Naive thymus-derived CD8-positive, alpha-beta T cell (primary cell): ENCODE measurements around the gene AP3B1. TPM values are rescaled to one million over a fixed set of nuclear protein-coding genes. Genes with fewer than 3 reads are reported as not detected.
"Not testable (repeated sequence)": the region's sequence is repeated elsewhere in the genome, so short reads cannot be mapped to it uniquely, and the experiment has no call there.

Experiments
- ATAC-seq, 2 donors: fragments of 150-1000 bp; cut with Tn5 transposase in 1 of 2; sonication (Bioruptor Pico), chemical (Tn5 transposase) in 1 of 2; 1 replicate in 1 of 2; 2 replicates in 1 of 2; pipeline ENCODE4 v1.10.0; 2021; ENCODE audit warnings: mild to moderate bottlenecking in 2 of 2, moderate library complexity in 2 of 2
- POLR2A ChIA-PET: fragments of 350-600 bp; sonication (Branson Sonifier 250); formaldehyde crosslinking; loops from one replicate; lab custom pipeline; 2021; ENCODE audit warnings: antibody characterized with exemption; lab: Charles Lee
- DNase-seq, 10 donors: peaks; one replicate each; pipeline versions ENCODE4 v3.0.0 to v3.0.0-alpha.2; 2020 to 2022
- H3K27ac Mint-ChIP-seq, 10 donors: one replicate each; pipeline ENCODE4 v1.8.0; 2020 to 2022; ENCODE audit warnings: mild to moderate bottlenecking in 10 of 10, mixed read lengths in 10 of 10, moderate library complexity in 4 of 10, inconsistent platforms in 1 of 10
- H3K27me3 Mint-ChIP-seq, 5 donors: one replicate each; pipeline ENCODE4 v1.8.0; 2021 to 2022; ENCODE audit warnings: mixed read lengths in 5 of 5
- H3K36me3 Mint-ChIP-seq, 3 donors: one replicate each; pipeline ENCODE4 v1.8.0; 2020 to 2022; ENCODE audit warnings: mixed read lengths in 3 of 3, mild to moderate bottlenecking in 2 of 3, inconsistent platforms in 1 of 3
- H3K4me1 Mint-ChIP-seq, 4 donors: one replicate each; pipeline ENCODE4 v1.8.0; 2021 to 2022; ENCODE audit warnings: mixed read lengths in 4 of 4
- H3K4me3 Mint-ChIP-seq, 10 donors: one replicate each; pipeline ENCODE4 v1.8.0; 2020 to 2022; ENCODE audit warnings: mild to moderate bottlenecking in 10 of 10, mixed read lengths in 10 of 10, moderate library complexity in 6 of 10, inconsistent platforms in 1 of 10
- H3K9me3 Mint-ChIP-seq, 9 donors: one replicate each; pipeline ENCODE4 v1.8.0; 2020 to 2022; ENCODE audit warnings: mixed read lengths in 9 of 9, mild to moderate bottlenecking in 3 of 9, inconsistent platforms in 1 of 9, moderate library complexity in 1 of 9
- polyA plus RNA-seq, 3 donors: library from polyadenylated mRNA; unstranded; fragments of 300-500 nt; fragmentation: Illumina TruSeq; gene quantifications; one replicate each; pipeline ENCODE4 v1.2.3, GENCODE V29; 2021
- total RNA-seq, 8 experiments: library from RNA in 2 of 8; stranded (reverse) in 2 of 8; gene quantifications; one replicate each; pipeline ENCODE4 v1.2.3 and lab custom pipeline; 2021 to 2026

Gene AP3B1
- total and polyA plus RNA-seq, 5 experiments from 2014 or later, result 19.8 to 36.4 (median 26.2) TPM

- peaks cover 29 to 68% (median 55%) of the 10 kb centered on the region in 3 donors for H3K36me3 Mint-ChIP-seq
- POLR2A ChIA-PET, DNase-seq, H3K4me3 Mint-ChIP-seq, H3K27me3 Mint-ChIP-seq, H3K27ac Mint-ChIP-seq, H3K4me1 Mint-ChIP-seq, ATAC-seq: not testable (repeated sequence)
- H3K9me3 Mint-ChIP-seq, result peaks cover 4 to 55% (median 26%) of the 10 kb centered on the region in 9 donors
These were observed 223.8 kb downstream of the AP3B1 start for GRCh38 chr5:78070691-78071090.

- H3K4me1 Mint-ChIP-seq, DNase-seq, H3K4me3 Mint-ChIP-seq, ATAC-seq, H3K27ac Mint-ChIP-seq, H3K27me3 Mint-ChIP-seq: not testable (repeated sequence)
- Mint-ChIP-seq H3K9me3 (peaks cover 4 to 55% (median 26%) of the 10 kb centered on the region in 9 donors), H3K36me3 (peaks cover 25 to 60% (median 55%) of the 10 kb centered on the region in 3 donors)
- POLR2A ChIA-PET, result interaction anchor here (0.6 kb wide), 1 partner anchor 214 kb away, joined by 3 read pairs; no protein-coding TSS in a partner anchor
These were observed 226.9 kb downstream of the AP3B1 start for GRCh38 chr5:78067581-78067980.

GRCh38 chr5:78066722-78067121, 227.8 kb downstream of the AP3B1 start:
- Mint-ChIP-seq H3K36me3 (peaks cover 25 to 53% (median 49%) of the 10 kb centered on the region in 3 donors), H3K9me3 (peaks cover 3 to 49% (median 26%) of the 10 kb centered on the region in 9 donors)
- H3K27ac Mint-ChIP-seq, H3K4me1 Mint-ChIP-seq, H3K4me3 Mint-ChIP-seq, POLR2A ChIA-PET, ATAC-seq, H3K27me3 Mint-ChIP-seq, DNase-seq: not testable (repeated sequence)

GRCh38 chr5:78065663-78066062, 228.8 kb downstream of the AP3B1 start:
- H3K4me1 Mint-ChIP-seq, result peaks cover 0 to 5% (median 0%) of the 10 kb centered on the region in 4 donors
- DNase-seq (no peak), ATAC-seq (no peak)
- peaks cover 25 to 47% (median 46%) of the 10 kb centered on the region in 3 donors for H3K36me3 Mint-ChIP-seq
- POLR2A ChIA-PET, result no interaction called here
- no peak overlapping the region for H3K4me3 Mint-ChIP-seq
- peaks cover 2 to 42% (median 21%) of the 10 kb centered on the region in 9 donors for H3K9me3 Mint-ChIP-seq
- H3K27ac Mint-ChIP-seq, result no peak overlapping the region
- no peaks in the 10 kb centered on the region for H3K27me3 Mint-ChIP-seq

GRCh38 chr5:78064941-78065472, 229.5 kb downstream of the AP3B1 start:
- Mint-ChIP-seq H3K9me3 (peaks cover 2 to 38% (median 21%) of the 10 kb centered on the region in 9 donors), H3K4me1 (peaks cover 0 to 5% (median 0%) of the 10 kb centered on the region in 4 donors), H3K36me3 (peaks cover 25 to 41% (median 39%) of the 10 kb centered on the region in 3 donors), H3K27ac (peak overlapping the region in 1 of 10 donors; percentile 4), H3K4me3 (no peak overlapping the region), H3K27me3 (no peaks in the 10 kb centered on the region)
- DNase-seq, result no peak
- ATAC-seq, result no peak
- POLR2A ChIA-PET, result no interaction called here

- POLR2A ChIA-PET, result no interaction called here
- Mint-ChIP-seq H3K27ac (no peak overlapping the region), H3K4me3 (no peak overlapping the region), H3K9me3 (peaks cover 2 to 23% (median 11%) of the 10 kb centered on the region in 9 donors), H3K27me3 (no peaks in the 10 kb centered on the region), H3K4me1 (peaks cover 0 to 7% (median 0%) of the 10 kb centered on the region in 4 donors), H3K36me3 (peaks cover 19 to 36% (median 28%) of the 10 kb centered on the region in 3 donors)
- DNase-seq (no peak), ATAC-seq (no peak)
These were observed 231.0 kb downstream of the AP3B1 start for GRCh38 chr5:78063495-78063894.

GRCh38 chr5:78062645-78063044, 231.9 kb downstream of the AP3B1 start:
- DNase-seq (no peak), ATAC-seq (no peak)
- no peak overlapping the region for H3K27ac Mint-ChIP-seq

GRCh38 chr5:78060421-78060820, 234.1 kb downstream of the AP3B1 start:
- H3K4me3 Mint-ChIP-seq, result no peak overlapping the region
- H3K36me3 Mint-ChIP-seq, result peaks cover 5 to 11% (median 7%) of the 10 kb centered on the region in 3 donors
- no peak overlapping the region for H3K27ac Mint-ChIP-seq
- H3K4me1 Mint-ChIP-seq, result peaks cover 0 to 3% (median 1%) of the 10 kb centered on the region in 4 donors
- POLR2A ChIA-PET, result no interaction called here
- no peak for ATAC-seq
- no peak for DNase-seq
- no peaks in the 10 kb centered on the region for H3K9me3 Mint-ChIP-seq
- H3K27me3 Mint-ChIP-seq, result no peaks in the 10 kb centered on the region

More at GRCh38 chr5:78062645-78063044, 231.9 kb downstream of the AP3B1 start:
- peaks cover 0 to 7% (median 0%) of the 10 kb centered on the region in 4 donors for H3K4me1 Mint-ChIP-seq
- H3K36me3 Mint-ChIP-seq, result peaks cover 15 to 28% (median 20%) of the 10 kb centered on the region in 3 donors
- no peak overlapping the region for H3K4me3 Mint-ChIP-seq
- peaks cover 2 to 15% (median 9%) of the 10 kb centered on the region in 9 donors for H3K9me3 Mint-ChIP-seq
- no peaks in the 10 kb centered on the region for H3K27me3 Mint-ChIP-seq
- POLR2A ChIA-PET, result no interaction called here

GRCh38 chr5:78058625-78059024, 235.9 kb downstream of the AP3B1 start:
- ATAC-seq (no peak), DNase-seq (no peak)
- POLR2A ChIA-PET, result no interaction called here
- H3K4me3 Mint-ChIP-seq, result no peak overlapping the region
- H3K27me3 Mint-ChIP-seq, result no peaks in the 10 kb centered on the region
- H3K4me1 Mint-ChIP-seq, result peaks cover 0 to 3% (median 1%) of the 10 kb centered on the region in 4 donors
- peaks cover 0 to under 1% (median 0%) of the 10 kb centered on the region in 9 donors for H3K9me3 Mint-ChIP-seq
- H3K27ac Mint-ChIP-seq, result no peak overlapping the region
- peaks cover 5 to 11% (median 6%) of the 10 kb centered on the region in 3 donors for H3K36me3 Mint-ChIP-seq

- Mint-ChIP-seq H3K4me1 (peaks cover 0 to 3% (median 1%) of the 10 kb centered on the region in 4 donors), H3K27me3 (no peaks in the 10 kb centered on the region), H3K27ac (peak overlapping the region in 1 of 10 donors; percentile 14), H3K9me3 (peaks cover 0 to 1% (median 0%) of the 10 kb centered on the region in 9 donors), H3K4me3 (no peak overlapping the region), H3K36me3 (peaks cover 5 to 11% (median 6%) of the 10 kb centered on the region in 3 donors)
- ATAC-seq (no peak), DNase-seq (no peak)
- POLR2A ChIA-PET, result no interaction called here
These were observed 237.5 kb downstream of the AP3B1 start for GRCh38 chr5:78056901-78057514.

- ATAC-seq (no peak), DNase-seq (no peak)
- no peak overlapping the region for H3K27ac Mint-ChIP-seq
- peaks cover 5 to 10% (median 6%) of the 10 kb centered on the region in 3 donors for H3K36me3 Mint-ChIP-seq
- H3K27me3 Mint-ChIP-seq, result no peaks in the 10 kb centered on the region
- no peak overlapping the region for H3K4me3 Mint-ChIP-seq
- H3K4me1 Mint-ChIP-seq, result peaks cover 0 to 3% (median 1%) of the 10 kb centered on the region in 4 donors
- H3K9me3 Mint-ChIP-seq, result peaks cover 0 to 1% (median 0%) of the 10 kb centered on the region in 9 donors
- POLR2A ChIA-PET, result no interaction called here
These were observed 238.4 kb downstream of the AP3B1 start for GRCh38 chr5:78056053-78056452.

- Mint-ChIP-seq H3K4me3 (no peak overlapping the region), H3K27ac (no peak overlapping the region), H3K27me3 (no peaks in the 10 kb centered on the region), H3K4me1 (peaks cover 0 to 1% (median 0%) of the 10 kb centered on the region in 4 donors), H3K9me3 (peaks cover 0 to 9% (median 3%) of the 10 kb centered on the region in 9 donors), H3K36me3 (peaks cover 4 to 38% (median 5%) of the 10 kb centered on the region in 3 donors)
- ATAC-seq, result no peak
- no peak for DNase-seq
- POLR2A ChIA-PET, result no interaction called here
These were observed 243.6 kb downstream of the AP3B1 start for GRCh38 chr5:78050888-78051287.

- POLR2A ChIA-PET, H3K4me3 Mint-ChIP-seq, ATAC-seq, DNase-seq, H3K4me1 Mint-ChIP-seq, H3K27ac Mint-ChIP-seq, H3K27me3 Mint-ChIP-seq: not testable (repeated sequence)
- Mint-ChIP-seq H3K9me3 (peaks cover 0 to 12% (median 6%) of the 10 kb centered on the region in 9 donors), H3K36me3 (peaks cover 12 to 60% (median 17%) of the 10 kb centered on the region in 3 donors)
These were observed 247.7 kb downstream of the AP3B1 start for GRCh38 chr5:78046823-78047222.
